Ascending aorta (tissue), 2 donors: ENCODE data around the gene CGAS. TPM values are rescaled to one million over a fixed set of nuclear protein-coding genes. Genes with fewer than 3 reads are reported as not detected.
"Not testable (repeated sequence)": the region's sequence is repeated elsewhere in the genome, so short reads cannot be mapped to it uniquely, and the experiment has no call there.

Experiments used
- DNase-seq, 2 donors: peaks; one replicate each; pipeline ENCODE4 v3.0.0-alpha.2; 2019; ENCODE audit warnings: low spot score in 2 of 2
- H3K27ac ChIP-seq, 2 donors: fragments of 200-600 bp; sonication (generic); one replicate each; pipeline ENCODE4 v1.5.1; 2016 to 2017; ENCODE audit warnings: mild to moderate bottlenecking in 1 of 2
- H3K27me3 ChIP-seq: fragments of 200-600 bp; sonication (generic); one replicate; pipeline ENCODE4 v1.5.1; 2017
- H3K36me3 ChIP-seq, 2 donors: fragments of 200-600 bp; sonication (generic); one replicate each; pipeline ENCODE4 v1.5.1; 2016
- H3K4me1 ChIP-seq, 2 donors: fragments of 200-600 bp; sonication (generic); one replicate each; pipeline ENCODE4 v1.5.1; 2016 to 2017; ENCODE audit warnings: mild to moderate bottlenecking in 1 of 2
- H3K4me3 ChIP-seq, 2 donors: fragments of 200-600 bp; sonication (generic); one replicate each; pipeline ENCODE4 v1.5.1; 2016 to 2017; ENCODE audit warnings: mild to moderate bottlenecking in 1 of 2
- H3K9me3 ChIP-seq, 2 donors: fragments of 200-600 bp; sonication (generic); one replicate each; pipeline ENCODE4 v1.5.1; 2016
- CTCF ChIP-seq, 3 experiments: fragments of 200-600 bp in 2 of 3; fragments of 450-650 bp in 1 of 3; sonication (generic) in 2 of 3; IDR thresholded peaks; one replicate each; pipeline ENCODE4 v1.5.1; 2016 to 2019; ENCODE audit warnings: antibody characterized with exemption in 3 of 3, mild to moderate bottlenecking in 1 of 3, moderate library complexity in 1 of 3
- intact Hi-C: fragments of 100-400 bp; cut with DNase I; formaldehyde crosslinking; loops from one replicate; pipeline ENCODE4 v1.15.1; 2023
- total RNA-seq: library from RNA; depleted of rRNA; stranded (reverse); fragments of >200 nt; gene quantifications from one replicate; pipeline ENCODE4 v1.1.0, GENCODE V29; 2016

The CGAS gene
- total RNA-seq, 1 donor from 2014 or later = 15.9 TPM

GRCh38 chr6:73394577-73395354, 57.3 kb downstream of the CGAS start, which contains the start of gene DDX43:
DDX43 (plus strand) TSS chr6:73394828; CDS start chr6:73394906, 78 bp downstream.
- TF ChIP-seq CTCF (IDR thresholded peaks at IDR 0.05) = no peak
- peak within 1 kb of the TSS; percentile 58 to 62 for H3K27ac ChIP-seq
- H3K4me1 ChIP-seq = no peaks in the 10 kb centered on the region
- no peaks in the 10 kb centered on the region for H3K36me3 ChIP-seq
- H3K4me3 ChIP-seq = peak within 1 kb of the TSS in 1 of 2 donors; percentile 41
- H3K27me3 ChIP-seq = no peaks in the 10 kb centered on the region
- intact Hi-C loops = no loop called here
- H3K9me3 ChIP-seq = no peaks in the 10 kb centered on the region
- peak; percentile 32 to 82 for DNase-seq

- intact Hi-C loops = no loop called here
- H3K4me1 ChIP-seq = no peaks in the 10 kb centered on the region
These were observed 58.8 kb downstream of the CGAS start for GRCh38 chr6:73393278-73393677.

GRCh38 chr6:73392188-73392587, 59.9 kb downstream of the CGAS start:
- H3K4me3 ChIP-seq, H3K27me3 ChIP-seq, DNase-seq, H3K27ac ChIP-seq, H3K9me3 ChIP-seq, intact Hi-C loops, H3K36me3 ChIP-seq, H3K4me1 ChIP-seq: not testable (repeated sequence)

More at GRCh38 chr6:73393278-73393677, 58.8 kb downstream of the CGAS start:
- H3K4me3 ChIP-seq = no peak overlapping the region
- H3K27me3 ChIP-seq = no peaks in the 10 kb centered on the region
- no peak for DNase-seq
- peak overlapping the region in 1 of 2 donors; percentile 11 for H3K27ac ChIP-seq
- no peaks in the 10 kb centered on the region for H3K9me3 ChIP-seq
- no peak for TF ChIP-seq CTCF (IDR thresholded peaks at IDR 0.05)
- H3K36me3 ChIP-seq = no peaks in the 10 kb centered on the region

- no peaks in the 10 kb centered on the region for H3K4me1 ChIP-seq
- DNase-seq = no peak
- intact Hi-C loops = no loop called here
- H3K4me3 ChIP-seq = no peak overlapping the region
- no peaks in the 10 kb centered on the region for H3K9me3 ChIP-seq
- no peaks in the 10 kb centered on the region for H3K27me3 ChIP-seq
- no peak overlapping the region for H3K27ac ChIP-seq
- no peaks in the 10 kb centered on the region for H3K36me3 ChIP-seq
- no peak for TF ChIP-seq CTCF (IDR thresholded peaks at IDR 0.05)
These were observed 60.4 kb downstream of the CGAS start for GRCh38 chr6:73391675-73392074.

- no peaks in the 10 kb centered on the region for H3K36me3 ChIP-seq
- no peak for TF ChIP-seq CTCF (IDR thresholded peaks at IDR 0.05)
- no peak overlapping the region for H3K4me3 ChIP-seq
- DNase-seq = no peak
- intact Hi-C loops = loop anchor here (5.0 kb wide), 1 partner anchor 103 kb away; no protein-coding TSS in a partner anchor
- H3K27ac ChIP-seq = no peak overlapping the region
- H3K27me3 ChIP-seq = no peaks in the 10 kb centered on the region
- H3K4me1 ChIP-seq = no peaks in the 10 kb centered on the region
- H3K9me3 ChIP-seq = no peaks in the 10 kb centered on the region
These were observed 62.2 kb downstream of the CGAS start for GRCh38 chr6:73389854-73390253.

GRCh38 chr6:73388800-73389512, 63.1 kb downstream of the CGAS start:
- intact Hi-C loops = loop anchor here (5.0 kb wide), 1 partner anchor 102 kb away; no protein-coding TSS in a partner anchor
- TF ChIP-seq CTCF (IDR thresholded peaks at IDR 0.05) = peak; percentile 14 to 67 (median 52)
- H3K4me1 ChIP-seq = no peaks in the 10 kb centered on the region
- no peaks in the 10 kb centered on the region for H3K36me3 ChIP-seq
- peak in 1 of 2 donors; percentile 72 for DNase-seq
- H3K4me3 ChIP-seq = peak overlapping the region; percentile 58 to 66
- no peaks in the 10 kb centered on the region for H3K27me3 ChIP-seq
- no peaks in the 10 kb centered on the region for H3K9me3 ChIP-seq
- peak overlapping the region; percentile 58 to 78 for H3K27ac ChIP-seq
